OCI-LY7 (cell line): ENCODE data around the gene PIGN. TPM values are rescaled to one million over a fixed set of nuclear protein-coding genes. Genes with fewer than 3 reads are reported as not detected.

Source experiments
- BruUV-seq: library from RNA; stranded (reverse); fragments of 400-500 nt; replicated peaks from 2 replicates; lab custom pipeline; 2021; lab: Mats Ljungman, UMichigan
- CTCF ChIA-PET: fragments of 300-600 bp; sonication (Branson Sonifier 250); formaldehyde crosslinking; loops from one replicate; lab custom pipeline; 2022; ENCODE audit warnings: antibody characterized with exemption; ENCODE audit not compliant: unreplicated experiment; lab: Charles Lee
- POLR2A ChIA-PET: fragments of 300-600 bp; sonication (Branson Sonifier 250); formaldehyde crosslinking; loops from one replicate; lab custom pipeline; 2022; ENCODE audit warnings: antibody characterized with exemption; lab: Charles Lee
- DNase-seq: peaks from one replicate; pipeline ENCODE4 v3.0.0-alpha.2; 2015; ENCODE audit warnings: low spot score
- H2AFZ ChIP-seq: fragments of 200-600 bp; sonication (generic), shearing (Covaris generic); 2 replicates; pipeline ENCODE4 v1.6.1; 2014; ENCODE audit warnings: mild to moderate bottlenecking, antibody characterized with exemption, low read length, moderate library complexity
- H3K27ac ChIP-seq: fragments of 200-600 bp; sonication (generic); 2 replicates; pipeline ENCODE4 v1.5.1; 2014; ENCODE audit warnings: mixed run types, low read depth, mild to moderate bottlenecking, moderate library complexity, low read length, inconsistent platforms; ENCODE audit not compliant: poor library complexity, severe bottlenecking
- H3K36me3 ChIP-seq: fragments of 200-600 bp; sonication (generic); 2 replicates; pipeline ENCODE4 v1.6.1; 2014; ENCODE audit warnings: mild to moderate bottlenecking, antibody characterized with exemption, low read length, moderate library complexity, mixed read lengths; ENCODE audit not compliant: insufficient read depth
- H3K4me1 ChIP-seq: fragments of 200-600 bp; sonication (generic); 2 replicates; pipeline ENCODE4 v1.5.1; 2014; ENCODE audit warnings: mild to moderate bottlenecking, low read length; ENCODE audit not compliant: insufficient read depth, poor library complexity, severe bottlenecking
- H3K4me2 ChIP-seq: fragments of 200-600 bp; sonication (generic); 2 replicates; pipeline ENCODE4 v1.6.1; 2014; ENCODE audit warnings: mild to moderate bottlenecking, low read length
- H3K4me3 ChIP-seq: fragments of 200-600 bp; sonication (generic); 2 replicates; pipeline ENCODE4 v1.5.1; 2014; ENCODE audit warnings: mild to moderate bottlenecking, low read depth, low read length; ENCODE audit not compliant: poor library complexity, severe bottlenecking
- H3K79me2 ChIP-seq: fragments of 200-600 bp; sonication (generic); 2 replicates; pipeline ENCODE4 v1.6.1; 2016; ENCODE audit warnings: low read depth, mild to moderate bottlenecking, low read length, moderate library complexity, mixed read lengths; ENCODE audit not compliant: insufficient read depth
- H3K9me2 ChIP-seq: fragments of 200-600 bp; sonication (generic); 2 replicates; pipeline ENCODE4 v1.6.1; 2016; ENCODE audit warnings: mild to moderate bottlenecking, low read length, mixed read lengths; ENCODE audit not compliant: insufficient read depth
- H3K9me3 ChIP-seq: fragments of 200-600 bp; sonication (generic); 2 replicates; pipeline ENCODE4 v1.6.1; 2014; ENCODE audit warnings: mild to moderate bottlenecking, mixed run types, low read length, mixed read lengths
- H4K20me1 ChIP-seq: fragments of 200-600 bp; sonication (generic); 2 replicates; pipeline ENCODE4 v1.6.1; 2014; ENCODE audit warnings: mild to moderate bottlenecking, antibody characterized with exemption, low read length, moderate library complexity, mixed read lengths; ENCODE audit not compliant: insufficient read depth
- EZH2phosphoT487 ChIP-seq: fragments of 200-600 bp; sonication (generic); IDR thresholded peaks from 2 replicates; pipeline ENCODE4 v1.6.1; 2018; ENCODE audit warnings: low read depth, borderline replicate concordance, mild to moderate bottlenecking, mixed run types, antibody characterized with exemption, low read length, moderate library complexity, mixed read lengths
- intact Hi-C: fragments of 100-400 bp; cut with micrococcal nuclease; formaldehyde crosslinking; loops from one replicate; pipeline ENCODE4 v1.10.0; 2022; ENCODE audit not compliant: unreplicated experiment
- total RNA-seq, 2 experiments: library from RNA; depleted of rRNA in 1 of 2; stranded (reverse); fragments of >200 nt in 1 of 2; shearing (Covaris generic) in 1 of 2; gene quantifications; 2 replicates each; pipeline ENCODE4 v1.2.3, GENCODE V29; 2014 to 2022
- TF ChIP-seq, protein P1 (sequence below): fragments of 200-600 bp; sonication (generic); conservative IDR thresholded peaks from 2 replicates; pipeline ENCODE4 v1.5.1; 2014; ENCODE audit warnings: mild to moderate bottlenecking, antibody characterized with exemption, low read length, moderate library complexity, mixed read lengths

Gene PIGN
- total RNA-seq, 2 experiments from 2014 or later, result 10.9 to 23.7 TPM

DNA sequence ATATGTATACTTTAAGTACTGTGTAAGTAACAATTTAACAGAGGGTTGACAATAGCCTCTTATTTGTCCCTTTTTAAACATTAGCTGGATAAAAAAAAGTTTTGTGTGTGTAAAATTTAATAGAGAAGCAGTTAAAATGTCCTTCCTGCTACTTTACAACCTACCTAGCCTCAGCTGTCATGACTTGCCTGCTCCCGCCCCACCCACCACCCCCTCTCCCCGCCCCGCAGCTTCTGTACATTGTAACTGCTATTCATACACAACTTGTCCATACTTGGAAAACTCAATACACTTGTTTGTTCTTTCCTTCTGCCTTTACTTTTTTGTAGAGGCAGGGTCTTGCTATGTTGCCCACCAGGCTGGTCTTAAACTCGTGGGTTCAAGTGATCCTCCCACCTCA is 19.7 kb upstream of the PIGN start:
- Histone ChIP-seq H3K4me1 (no peaks in the 10 kb centered on the region), H2AFZ (no peak overlapping the region), H3K9me2 (no peaks in the 10 kb centered on the region), H4K20me1 (no peaks in the 10 kb centered on the region), H3K36me3 (no peaks in the 10 kb centered on the region; the same call in 1 of the 2 replicates), H3K4me3 (no peak overlapping the region), H3K9me3 (no peaks in the 10 kb centered on the region), H3K79me2 (peaks cover 66% of the 10 kb centered on the region), H3K27ac (no peak overlapping the region), H3K4me2 (no peak overlapping the region)
- ChIA-PET CTCF (no interaction called here), POLR2A (interaction anchor here (0.5 kb wide), 1 partner anchor 157 kb away, joined by 4 read pairs; no protein-coding TSS in a partner anchor)
- intact Hi-C loops, result no loop called here
- no TSS peak for BruUV-seq
- no peak for DNase-seq
- TF ChIP-seq, protein P1, sequence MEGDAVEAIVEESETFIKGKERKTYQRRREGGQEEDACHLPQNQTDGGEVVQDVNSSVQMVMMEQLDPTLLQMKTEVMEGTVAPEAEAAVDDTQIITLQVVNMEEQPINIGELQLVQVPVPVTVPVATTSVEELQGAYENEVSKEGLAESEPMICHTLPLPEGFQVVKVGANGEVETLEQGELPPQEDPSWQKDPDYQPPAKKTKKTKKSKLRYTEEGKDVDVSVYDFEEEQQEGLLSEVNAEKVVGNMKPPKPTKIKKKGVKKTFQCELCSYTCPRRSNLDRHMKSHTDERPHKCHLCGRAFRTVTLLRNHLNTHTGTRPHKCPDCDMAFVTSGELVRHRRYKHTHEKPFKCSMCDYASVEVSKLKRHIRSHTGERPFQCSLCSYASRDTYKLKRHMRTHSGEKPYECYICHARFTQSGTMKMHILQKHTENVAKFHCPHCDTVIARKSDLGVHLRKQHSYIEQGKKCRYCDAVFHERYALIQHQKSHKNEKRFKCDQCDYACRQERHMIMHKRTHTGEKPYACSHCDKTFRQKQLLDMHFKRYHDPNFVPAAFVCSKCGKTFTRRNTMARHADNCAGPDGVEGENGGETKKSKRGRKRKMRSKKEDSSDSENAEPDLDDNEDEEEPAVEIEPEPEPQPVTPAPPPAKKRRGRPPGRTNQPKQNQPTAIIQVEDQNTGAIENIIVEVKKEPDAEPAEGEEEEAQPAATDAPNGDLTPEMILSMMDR, result no peak
- TF ChIP-seq EZH2phosphoT487, result no peak

DNA sequence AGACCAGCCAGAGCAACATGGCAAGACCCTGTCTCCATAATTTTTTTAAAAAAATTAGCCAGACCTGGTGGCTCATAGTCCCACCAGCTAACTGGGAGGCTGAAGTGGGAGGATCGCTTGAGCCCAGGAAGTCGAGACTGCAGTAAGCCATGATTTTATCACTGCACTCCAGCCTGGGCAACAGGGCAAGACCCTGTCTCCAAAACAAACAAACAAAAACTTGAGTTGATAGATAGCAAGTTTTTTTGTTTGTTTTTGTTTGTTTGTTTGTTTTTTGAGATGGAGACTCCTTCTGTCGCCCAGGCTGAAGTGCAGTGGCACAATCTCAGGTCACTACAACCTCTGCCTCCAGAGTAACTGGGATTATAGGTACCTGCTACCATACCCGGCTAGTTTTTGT is 19.0 kb upstream of the PIGN start:
- CTCF ChIA-PET, result no interaction called here
- intact Hi-C loops, result no loop called here
- H3K4me1 ChIP-seq, result no peaks in the 10 kb centered on the region
- no peak overlapping the region for H3K4me2 ChIP-seq
- H3K4me3 ChIP-seq, result no peak overlapping the region
- H3K79me2 ChIP-seq, result peaks cover 65% of the 10 kb centered on the region
- no peak overlapping the region for H2AFZ ChIP-seq
- no peaks in the 10 kb centered on the region for H4K20me1 ChIP-seq
- POLR2A ChIA-PET, result no interaction called here
- no peak for TF ChIP-seq EZH2phosphoT487
- H3K36me3 ChIP-seq, result no peaks in the 10 kb centered on the region; the same call in 1 of the 2 replicates
- no peak overlapping the region for H3K27ac ChIP-seq
- no peak for DNase-seq
- BruUV-seq, result no TSS peak
- no peaks in the 10 kb centered on the region for H3K9me2 ChIP-seq
- no peaks in the 10 kb centered on the region for H3K9me3 ChIP-seq

DNA sequence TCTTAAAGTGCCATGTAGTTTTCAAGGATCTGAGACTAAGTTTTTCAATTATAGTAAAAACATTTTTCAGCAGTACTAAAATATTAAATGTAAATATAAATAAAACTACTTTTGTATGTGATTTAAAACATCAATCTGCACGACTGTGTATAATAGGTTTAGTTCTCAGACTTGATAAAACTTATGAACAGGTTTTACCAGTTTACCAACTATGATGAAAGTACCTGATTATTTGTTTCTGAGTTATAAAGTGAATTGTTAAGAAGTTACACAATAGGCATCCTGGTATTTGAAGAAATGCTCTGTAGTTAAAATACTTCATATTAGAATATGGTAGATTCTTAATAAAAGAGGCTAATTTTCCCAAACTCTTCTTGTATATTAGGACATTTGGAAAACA is 15.0 kb upstream of the PIGN start:
- TF ChIP-seq, protein P1, result no peak
- TF ChIP-seq EZH2phosphoT487, result no peak
- Histone ChIP-seq H3K9me2 (no peaks in the 10 kb centered on the region), H3K27ac (no peak overlapping the region), H3K4me3 (no peak overlapping the region), H3K4me1 (peaks cover 8% of the 10 kb centered on the region), H2AFZ (no peak overlapping the region), H3K4me2 (no peak overlapping the region), H3K36me3 (no peaks in the 10 kb centered on the region; the same call in 1 of the 2 replicates), H3K79me2 (peaks cover 69% of the 10 kb centered on the region), H4K20me1 (no peaks in the 10 kb centered on the region), H3K9me3 (no peaks in the 10 kb centered on the region)
- POLR2A ChIA-PET, result interaction anchor here (1.0 kb wide), 1 partner anchor 149 kb away, joined by 3 read pairs; no protein-coding TSS in a partner anchor
- CTCF ChIA-PET, result no interaction called here
- intact Hi-C loops, result no loop called here
- no TSS peak for BruUV-seq
- no peak for DNase-seq
